ENCODE data around the gene ZNF219. TPM values are rescaled to one million over a fixed set of nuclear protein-coding genes. Genes with fewer than 3 reads are reported as not detected.

ZNF219 gene
- polyA plus RNA-seq, 1 donor from 2014 or later, result 40.6 TPM

- Histone ChIP-seq H3K4me3 (ENCODE audit: low read length) (no peak overlapping the region), H3K79me2 (replicated peaks; ENCODE audit: insufficient read depth, low read length) (no peaks in the 10 kb centered on the region), H3K9ac (ENCODE audit: low read length) (no peak overlapping the region), H3K9me2 (ENCODE audit: insufficient read depth, low read length) (no peaks in the 10 kb centered on the region), H3K36me3 (ENCODE audit: insufficient read depth, low read length) (no peaks in the 10 kb centered on the region), H3K27ac (ENCODE audit: low read length) (no peak overlapping the region), H3K27me3 (ENCODE audit: insufficient read depth, low read depth, low read length) (no peaks in the 10 kb centered on the region), H3F3A (ENCODE audit: insufficient read depth, low read length, poor library complexity, severe bottlenecking) (no peaks in the 10 kb centered on the region), H3K4me2 (ENCODE audit: low read length) (no peak overlapping the region), H4K20me1 (ENCODE audit: insufficient read depth) (no peaks in the 10 kb centered on the region), H3K9me3 (ENCODE audit: low read length) (no peaks in the 10 kb centered on the region), H2AFZ (ENCODE audit: low read depth, low read length) (no peak overlapping the region)
- TF ChIP-seq TAF1 (IDR thresholded peaks at IDR 0.05; ENCODE audit: low read depth), result no peak
- TF ChIP-seq POLR2AphosphoS5 (IDR thresholded peaks at IDR 0.05), result no peak
- no peak for TF ChIP-seq REST (IDR thresholded peaks at IDR 0.05; ENCODE audit: borderline replicate concordance)
- no peak for TF ChIP-seq SMC3 (conservative IDR thresholded peaks at IDR 0.05; ENCODE audit: poor library complexity)
- no peak for TF ChIP-seq RAD21 (conservative IDR thresholded peaks at IDR 0.05)
- no peak for TF ChIP-seq EP300 (conservative IDR thresholded peaks at IDR 0.05; ENCODE audit: poor library complexity, severe bottlenecking)
- no peak for TF ChIP-seq EZH2 (IDR thresholded peaks at IDR 0.05; ENCODE audit: borderline replicate concordance, insufficient read depth, low read length, poor library complexity, severe bottlenecking)
- no peak for TF ChIP-seq CTCF (IDR thresholded peaks at IDR 0.05; ENCODE audit: poor library complexity, severe bottlenecking)
- no peak for TF ChIP-seq MXI1 (conservative IDR thresholded peaks at IDR 0.05; ENCODE audit: poor library complexity, severe bottlenecking)
Observed at GRCh38 chr14:21059842-21060613, 38.4 kb downstream of the ZNF219 start.

DNA sequence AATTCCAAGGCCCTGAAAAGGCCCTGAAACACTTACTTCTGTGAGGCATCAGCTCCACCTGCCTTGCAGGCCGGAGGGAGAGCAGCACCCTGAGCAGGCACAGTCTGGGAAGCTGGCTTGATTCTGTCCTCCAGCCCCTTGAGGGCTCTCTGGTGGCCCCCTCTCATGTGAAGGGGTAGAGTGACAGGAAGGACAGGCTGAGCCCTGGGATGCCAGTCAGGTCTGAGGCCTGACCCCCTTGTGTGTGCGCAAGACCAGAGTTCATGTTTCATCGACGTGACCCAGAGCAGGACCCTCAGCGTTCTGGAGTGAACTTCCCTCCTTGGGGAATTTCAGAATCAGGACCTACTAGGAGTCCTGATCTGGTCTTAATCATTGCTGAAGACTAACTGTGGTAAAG lies 39.6 kb downstream of the ZNF219 start:
- H3K4me2 ChIP-seq (ENCODE audit: low read length), result no peak overlapping the region
- TF ChIP-seq RAD21 (conservative IDR thresholded peaks at IDR 0.05), result no peak
- no peak for TF ChIP-seq POLR2AphosphoS5 (IDR thresholded peaks at IDR 0.05)
- no peak for TF ChIP-seq SMC3 (conservative IDR thresholded peaks at IDR 0.05; ENCODE audit: poor library complexity)
- TF ChIP-seq REST (IDR thresholded peaks at IDR 0.05; ENCODE audit: borderline replicate concordance), result no peak
- TF ChIP-seq EZH2 (IDR thresholded peaks at IDR 0.05; ENCODE audit: borderline replicate concordance, insufficient read depth, low read length, poor library complexity, severe bottlenecking), result no peak
- H3K27me3 ChIP-seq (ENCODE audit: insufficient read depth, low read depth, low read length), result no peaks in the 10 kb centered on the region
- H3K9me2 ChIP-seq (ENCODE audit: insufficient read depth, low read length), result no peaks in the 10 kb centered on the region
- no peak overlapping the region for H2AFZ ChIP-seq (ENCODE audit: low read depth, low read length)
- no peaks in the 10 kb centered on the region for H3K36me3 ChIP-seq (ENCODE audit: insufficient read depth, low read length)
- H4K20me1 ChIP-seq (ENCODE audit: insufficient read depth), result no peaks in the 10 kb centered on the region
- no peaks in the 10 kb centered on the region for H3K79me2 ChIP-seq (replicated peaks; ENCODE audit: insufficient read depth, low read length)
- no peak overlapping the region for H3K27ac ChIP-seq (ENCODE audit: low read length)
- no peaks in the 10 kb centered on the region for H3K9me3 ChIP-seq (ENCODE audit: low read length)
- H3F3A ChIP-seq (ENCODE audit: insufficient read depth, low read length, poor library complexity, severe bottlenecking), result no peaks in the 10 kb centered on the region
- H3K4me3 ChIP-seq (ENCODE audit: low read length), result no peak overlapping the region
- no peak overlapping the region for H3K9ac ChIP-seq (ENCODE audit: low read length)

Measured in neural cell (in vitro differentiated cells).